ENCODE results near the gene EFHC2. TPM values are rescaled to one million over a fixed set of nuclear protein-coding genes. Genes with fewer than 3 reads are reported as not detected.

The EFHC2 gene
- total RNA-seq, 2 experiments from 2014 or later, result not detected

DNA sequence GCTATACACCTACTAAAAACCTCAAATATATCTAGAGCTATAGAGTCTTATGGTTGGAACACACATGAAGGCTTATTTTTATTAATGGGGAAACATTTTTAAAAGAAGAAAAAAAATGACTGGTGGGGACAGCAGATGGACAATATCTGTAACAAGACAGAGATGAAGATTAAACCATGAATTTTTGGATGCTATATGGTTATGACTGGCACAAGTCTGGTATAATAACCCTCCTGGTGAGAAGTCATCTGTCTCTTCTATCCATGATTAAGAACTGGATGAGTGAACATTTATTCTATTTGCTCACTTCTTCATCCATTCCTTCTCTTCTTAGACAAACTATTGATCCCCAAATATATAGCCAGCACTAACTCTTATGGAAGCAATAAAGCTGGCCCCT lies 104.4 kb downstream of the EFHC2 start:
- ChIA-PET CTCF (ENCODE audit: unreplicated experiment) (no interaction called here), POLR2A (no interaction called here)
- Histone ChIP-seq H3K27ac (ENCODE audit: low read depth, low read length, poor library complexity, severe bottlenecking) (no peak overlapping the region), H3K9me2 (ENCODE audit: insufficient read depth, low read length) (no peaks in the 10 kb centered on the region), H3K4me1 (ENCODE audit: insufficient read depth, low read length, poor library complexity, severe bottlenecking) (no peaks in the 10 kb centered on the region), H3K4me2 (ENCODE audit: low read length) (no peak overlapping the region), H4K20me1 (ENCODE audit: insufficient read depth, low read length) (no peaks in the 10 kb centered on the region), H3K36me3 (ENCODE audit: insufficient read depth, low read length) (no peaks in the 10 kb centered on the region), H3K4me3 (ENCODE audit: low read depth, low read length, poor library complexity, severe bottlenecking) (no peak overlapping the region), H3K79me2 (ENCODE audit: insufficient read depth, low read depth, low read length) (no peaks in the 10 kb centered on the region), H2AFZ (ENCODE audit: low read length) (no peak overlapping the region), H3K9me3 (ENCODE audit: low read length) (no peaks in the 10 kb centered on the region)
- BruUV-seq (replicated peaks), result no TSS peak
- no peak for DNase-seq (ENCODE audit: low spot score)
- intact Hi-C loops (cut with micrococcal nuclease; ENCODE audit: unreplicated experiment), result no loop called here
- TF ChIP-seq, protein P1, sequence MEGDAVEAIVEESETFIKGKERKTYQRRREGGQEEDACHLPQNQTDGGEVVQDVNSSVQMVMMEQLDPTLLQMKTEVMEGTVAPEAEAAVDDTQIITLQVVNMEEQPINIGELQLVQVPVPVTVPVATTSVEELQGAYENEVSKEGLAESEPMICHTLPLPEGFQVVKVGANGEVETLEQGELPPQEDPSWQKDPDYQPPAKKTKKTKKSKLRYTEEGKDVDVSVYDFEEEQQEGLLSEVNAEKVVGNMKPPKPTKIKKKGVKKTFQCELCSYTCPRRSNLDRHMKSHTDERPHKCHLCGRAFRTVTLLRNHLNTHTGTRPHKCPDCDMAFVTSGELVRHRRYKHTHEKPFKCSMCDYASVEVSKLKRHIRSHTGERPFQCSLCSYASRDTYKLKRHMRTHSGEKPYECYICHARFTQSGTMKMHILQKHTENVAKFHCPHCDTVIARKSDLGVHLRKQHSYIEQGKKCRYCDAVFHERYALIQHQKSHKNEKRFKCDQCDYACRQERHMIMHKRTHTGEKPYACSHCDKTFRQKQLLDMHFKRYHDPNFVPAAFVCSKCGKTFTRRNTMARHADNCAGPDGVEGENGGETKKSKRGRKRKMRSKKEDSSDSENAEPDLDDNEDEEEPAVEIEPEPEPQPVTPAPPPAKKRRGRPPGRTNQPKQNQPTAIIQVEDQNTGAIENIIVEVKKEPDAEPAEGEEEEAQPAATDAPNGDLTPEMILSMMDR (conservative IDR thresholded peaks at IDR 0.05; ENCODE audit: low read length), result no peak
- no peak for TF ChIP-seq EZH2phosphoT487 (IDR thresholded peaks at IDR 0.05; ENCODE audit: borderline replicate concordance, low read depth, low read length)

- no TSS peak for BruUV-seq (replicated peaks)
- Histone ChIP-seq H3K79me2 (ENCODE audit: insufficient read depth, low read depth, low read length) (no peaks in the 10 kb centered on the region), H3K9me3 (ENCODE audit: low read length) (no peaks in the 10 kb centered on the region), H3K4me2 (ENCODE audit: low read length) (no peak overlapping the region), H2AFZ (ENCODE audit: low read length) (no peak overlapping the region), H3K9me2 (ENCODE audit: insufficient read depth, low read length) (no peaks in the 10 kb centered on the region), H4K20me1 (ENCODE audit: insufficient read depth, low read length) (no peaks in the 10 kb centered on the region), H3K36me3 (ENCODE audit: insufficient read depth, low read length) (no peaks in the 10 kb centered on the region), H3K27ac (ENCODE audit: low read depth, low read length, poor library complexity, severe bottlenecking) (no peak overlapping the region), H3K4me3 (ENCODE audit: low read depth, low read length, poor library complexity, severe bottlenecking) (no peak overlapping the region), H3K4me1 (ENCODE audit: insufficient read depth, low read length, poor library complexity, severe bottlenecking) (no peaks in the 10 kb centered on the region)
- TF ChIP-seq, protein P1 (conservative IDR thresholded peaks at IDR 0.05; ENCODE audit: low read length), result no peak
- no peak for TF ChIP-seq EZH2phosphoT487 (IDR thresholded peaks at IDR 0.05; ENCODE audit: borderline replicate concordance, low read depth, low read length)
- intact Hi-C loops (cut with micrococcal nuclease; ENCODE audit: unreplicated experiment), result no loop called here
- DNase-seq (ENCODE audit: low spot score), result no peak
- CTCF ChIA-PET (ENCODE audit: unreplicated experiment), result no interaction called here
- POLR2A ChIA-PET, result no interaction called here
Measured at GRCh38 chrX:44235534-44235933, 107.9 kb downstream of the EFHC2 start.

DNA sequence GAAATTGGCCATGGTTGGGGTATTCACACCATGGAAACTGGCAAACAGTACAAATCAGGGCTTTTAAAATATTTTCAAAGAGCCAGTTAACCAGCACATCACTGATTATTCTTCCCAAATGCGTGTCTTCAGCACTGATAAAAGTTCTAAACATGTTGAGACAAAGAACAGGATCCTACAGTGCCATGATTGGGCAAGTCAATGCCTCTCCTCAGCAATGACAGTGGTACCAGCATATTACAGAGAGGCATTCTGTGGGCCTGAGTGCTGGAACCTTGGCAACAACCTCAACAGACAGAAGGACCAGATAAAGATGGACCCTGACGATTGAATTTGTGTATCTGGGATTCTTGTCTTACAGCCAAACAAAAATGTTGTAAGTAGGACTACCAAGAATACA lies 108.9 kb downstream of the EFHC2 start:
- BruUV-seq (replicated peaks), result no TSS peak
- CTCF ChIA-PET (ENCODE audit: unreplicated experiment), result no interaction called here
- no peaks in the 10 kb centered on the region for H3K9me2 ChIP-seq (ENCODE audit: insufficient read depth, low read length)

More for the DNA sequence above, 108.9 kb downstream of the EFHC2 start:
- TF ChIP-seq EZH2phosphoT487 (IDR thresholded peaks at IDR 0.05; ENCODE audit: borderline replicate concordance, low read depth, low read length), result no peak
- TF ChIP-seq, protein P1 (conservative IDR thresholded peaks at IDR 0.05; ENCODE audit: low read length), result no peak
- Histone ChIP-seq H3K79me2 (ENCODE audit: insufficient read depth, low read depth, low read length) (no peaks in the 10 kb centered on the region), H3K36me3 (ENCODE audit: insufficient read depth, low read length) (no peaks in the 10 kb centered on the region), H3K4me3 (ENCODE audit: low read depth, low read length, poor library complexity, severe bottlenecking) (no peak overlapping the region), H2AFZ (ENCODE audit: low read length) (no peak overlapping the region), H3K4me2 (ENCODE audit: low read length) (no peak overlapping the region), H3K27ac (ENCODE audit: low read depth, low read length, poor library complexity, severe bottlenecking) (no peak overlapping the region), H3K4me1 (ENCODE audit: insufficient read depth, low read length, poor library complexity, severe bottlenecking) (no peaks in the 10 kb centered on the region), H4K20me1 (ENCODE audit: insufficient read depth, low read length) (no peaks in the 10 kb centered on the region), H3K9me3 (ENCODE audit: low read length) (no peaks in the 10 kb centered on the region)
- no peak for DNase-seq (ENCODE audit: low spot score)
- intact Hi-C loops (cut with micrococcal nuclease; ENCODE audit: unreplicated experiment), result no loop called here
- POLR2A ChIA-PET, result no interaction called here
